SK-N-SH (cell line): ENCODE data around the gene KRTAP29-1. TPM values are rescaled to one million over a fixed set of nuclear protein-coding genes. Genes with fewer than 3 reads are reported as not detected.
"Not testable (repeated sequence)": the region's sequence is repeated elsewhere in the genome, so short reads cannot be mapped to it uniquely, and the experiment has no call there.

Experiments used
- CTCF ChIA-PET: fragments of 300-600, 350-600 bp; formaldehyde crosslinking; extraction: SDS; loops from one replicate; lab custom pipeline; 2021; lab: Yijun Ruan, JAX
- POLR2A ChIA-PET: fragments of 350-600 bp; sonication (Branson Sonifier 250); formaldehyde crosslinking; extraction: SDS; loops from one replicate; lab custom pipeline; 2020; ENCODE audit warnings: antibody characterized with exemption, inconsistent platforms; lab: Yijun Ruan, JAX
- DNase-seq: peaks from one replicate; pipeline ENCODE4 v3.0.0; 2012
- H2AFZ ChIP-seq: fragments of 200-600 bp; sonication (generic); 2 replicates; pipeline ENCODE4 v1.8.1; 2016; ENCODE audit warnings: antibody characterized with exemption, mild to moderate bottlenecking, low read depth
- H3F3A ChIP-seq: fragments of 200-600 bp; sonication (generic); replicated peaks from 2 replicates; pipeline ENCODE3; 2016; ENCODE audit warnings: antibody characterized with exemption, mild to moderate bottlenecking; ENCODE audit not compliant: insufficient read depth
- H3K27ac ChIP-seq, 2 experiments: fragments of 200-500 bp in 1 of 2; fragments of 200-600 bp in 1 of 2; sonication (Bioruptor generic) in 1 of 2; sonication (generic), shearing (Covaris generic) in 1 of 2; 2 replicates each; pipeline versions ENCODE4 v1.5.1 to v1.6.1; 2014 to 2016; ENCODE audit warnings: low read depth in 2 of 2, inconsistent platforms in 1 of 2, low read length in 1 of 2, mild to moderate bottlenecking in 1 of 2, mixed read lengths in 1 of 2
- H3K27me3 ChIP-seq: fragments of 200-600 bp; sonication (generic), shearing (Covaris generic); 2 replicates; pipeline ENCODE4 v1.6.1; 2016; ENCODE audit warnings: mixed run types; ENCODE audit not compliant: insufficient read depth
- H3K36me3 ChIP-seq, 2 experiments: fragments of 200-500 bp in 1 of 2; fragments of 200-600 bp in 1 of 2; sonication (Bioruptor generic) in 1 of 2; sonication (generic) in 1 of 2; replicated peaks in 1 of 2; 2 replicates each; pipeline versions ENCODE3 to v1.5.1; 2014 to 2016; ENCODE audit warnings: low read length in 1 of 2, mild to moderate bottlenecking in 1 of 2; ENCODE audit not compliant: insufficient read depth in 2 of 2, control insufficient read depth in 1 of 2
- H3K4me1 ChIP-seq, 2 experiments: fragments of 200-500 bp in 1 of 2; fragments of 200-600 bp in 1 of 2; sonication (Bioruptor generic) in 1 of 2; sonication (generic), shearing (Covaris generic) in 1 of 2; 2 replicates each; pipeline versions ENCODE4 v1.5.1 to v1.6.1; 2014 to 2016; ENCODE audit warnings: low read depth in 1 of 2, low read length in 1 of 2, mixed run types in 1 of 2; ENCODE audit not compliant: insufficient read depth in 2 of 2, control insufficient read depth in 1 of 2
- H3K4me2 ChIP-seq: fragments of 200-600 bp; sonication (generic), shearing (Covaris generic); 2 replicates; pipeline ENCODE4 v1.6.1; 2017; ENCODE audit warnings: mixed run types
- H3K4me3 ChIP-seq, 2 experiments: fragments of 200-500 bp in 1 of 2; fragments of 200-600 bp in 1 of 2; sonication (Bioruptor generic) in 1 of 2; sonication (generic), shearing (Covaris generic) in 1 of 2; 2 replicates each; pipeline versions ENCODE4 v1.5.1 to v1.8.1; 2014 to 2016; ENCODE audit warnings: low read depth in 2 of 2, inconsistent platforms in 1 of 2, low read length in 1 of 2, mild to moderate bottlenecking in 1 of 2, mixed read lengths in 1 of 2, moderate library complexity in 1 of 2
- H3K79me2 ChIP-seq: fragments of 200-600 bp; sonication (generic); 2 replicates; pipeline ENCODE4 v1.8.1; 2017; ENCODE audit warnings: mild to moderate bottlenecking; ENCODE audit not compliant: insufficient read depth
- H3K9ac ChIP-seq: fragments of 200-600 bp; sonication (generic); 2 replicates; pipeline ENCODE4 v1.6.1; 2017; ENCODE audit warnings: mixed run types
- H3K9me2 ChIP-seq: fragments of 200-600 bp; sonication (generic); 2 replicates; pipeline ENCODE4 v1.6.1; 2017; ENCODE audit warnings: mixed run types
- H3K9me3 ChIP-seq: fragments of 200-600 bp; sonication (generic); 2 replicates; pipeline ENCODE4 v1.6.1; 2017; ENCODE audit warnings: mixed run types, mild to moderate bottlenecking, moderate library complexity
- H4K20me1 ChIP-seq: fragments of 200-600 bp; sonication (generic); 2 replicates; pipeline ENCODE4 v1.6.1; 2017; ENCODE audit warnings: mild to moderate bottlenecking, mixed run types; ENCODE audit not compliant: insufficient read depth
- CHD2 ChIP-seq: fragments of 150-350 bp; IDR thresholded peaks from 2 replicates; pipeline ENCODE4 v1.6.1; 2018; ENCODE audit warnings: low read length; ENCODE audit not compliant: partially characterized antibody
- EP300 ChIP-seq, 2 experiments: IDR thresholded peaks; 2 replicates each; pipeline versions ENCODE4 v1.4.0 to v1.6.1; 2012; ENCODE audit warnings: borderline replicate concordance in 1 of 2, low read depth in 1 of 2, low read length in 1 of 2
- FOXM1 ChIP-seq: IDR thresholded peaks from 2 replicates; pipeline ENCODE4 v1.4.0; 2012; ENCODE audit warnings: low read depth, mild to moderate bottlenecking
- GATA2 ChIP-seq: sonication (generic); formaldehyde crosslinking; IDR thresholded peaks from 2 replicates; pipeline ENCODE4 v1.5.0; 2020; ENCODE audit warnings: mild to moderate bottlenecking, missing genetic modification reagents
- JUND ChIP-seq: IDR thresholded peaks from 2 replicates; pipeline ENCODE4 v1.4.0; 2012
- NFIC ChIP-seq: IDR thresholded peaks from 2 replicates; pipeline ENCODE4 v1.4.0; 2012; ENCODE audit warnings: borderline replicate concordance
- REST ChIP-seq: IDR thresholded peaks from 2 replicates; pipeline ENCODE4 v1.6.1; 2012; ENCODE audit warnings: mild to moderate bottlenecking, low read depth, low read length, moderate library complexity
- RFX5 ChIP-seq: IDR thresholded peaks from 2 replicates; pipeline ENCODE4 v1.6.1; 2012; ENCODE audit warnings: mild to moderate bottlenecking, improper control_type of control experiment, low read length
- SIN3A ChIP-seq: IDR thresholded peaks from 2 replicates; pipeline ENCODE4 v1.6.1; 2012; ENCODE audit warnings: low read depth, mild to moderate bottlenecking, low read length, moderate library complexity, borderline replicate concordance
- USF2 ChIP-seq: fragments of 150-350 bp; IDR thresholded peaks from 2 replicates; pipeline ENCODE4 v1.6.1; 2017; ENCODE audit warnings: antibody characterized with exemption, low read length, low read depth, borderline replicate concordance
- ZBTB33 ChIP-seq: IDR thresholded peaks from 2 replicates; pipeline ENCODE4 v1.4.0; 2012; ENCODE audit warnings: low read depth, borderline replicate concordance
- WGBS: methylation state at CpG from one replicate; pipeline ENCODE4 v1.1.6; 2017; ENCODE audit warnings: low lambda C conversion rate; 5-methylcytosine and 5-hydroxymethylcytosine counted together
- polyA plus RNA-seq, 3 experiments: library from polyadenylated mRNA; depleted of rRNA; stranded (reverse); fragments of >200 nt; gene quantifications; 2 replicates each; pipeline ENCODE4 v1.2.3, GENCODE V29; 2012
- TF ChIP-seq, protein P1 (sequence below): IDR thresholded peaks from 2 replicates; pipeline ENCODE4 v1.4.0; 2012; ENCODE audit warnings: low read depth, borderline replicate concordance
- TF ChIP-seq, protein P2 (sequence below): IDR thresholded peaks from 2 replicates; pipeline ENCODE4 v1.4.0; 2012; ENCODE audit warnings: low read depth

Gene KRTAP29-1
- polyA plus RNA-seq, 1 of the 3 experiments (the other 2 are of a cell fraction) = not detected

DNA sequence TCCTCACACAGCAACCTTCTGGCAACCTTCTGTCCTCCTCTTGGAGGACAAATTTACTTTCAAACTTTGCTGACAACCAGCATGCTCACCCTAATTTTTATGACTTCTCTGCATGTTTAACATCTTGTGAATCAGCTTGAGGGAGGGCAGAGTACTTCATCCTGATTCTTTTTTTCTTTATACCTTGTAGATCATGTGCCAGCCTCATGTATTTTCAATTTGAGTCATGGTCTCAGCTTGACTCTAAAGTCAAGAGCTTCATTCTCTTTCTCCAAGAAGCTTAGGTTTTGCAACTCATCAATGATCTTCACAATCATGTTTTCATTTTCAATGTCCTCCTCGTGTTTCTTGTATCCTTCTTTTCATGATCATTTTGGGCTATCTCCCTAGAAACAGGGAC lies 30.8 kb downstream of the KRTAP29-1 start:
- Histone ChIP-seq H3K27me3 (no peaks in the 10 kb centered on the region), H3K4me3 (no peak overlapping the region), H3K9me2 (no peaks in the 10 kb centered on the region), H3K9me3 (no peaks in the 10 kb centered on the region), H3K36me3 (no peaks in the 10 kb centered on the region), H3K79me2 (no peaks in the 10 kb centered on the region), H4K20me1 (no peaks in the 10 kb centered on the region), H3K9ac (no peak overlapping the region), H2AFZ (no peak overlapping the region), H3K4me1 (no peaks in the 10 kb centered on the region), H3K27ac (no peak overlapping the region), H3K4me2 (no peak overlapping the region), H3F3A (no peaks in the 10 kb centered on the region)
- no peak for TF ChIP-seq CHD2
- TF ChIP-seq RFX5 = no peak
- TF ChIP-seq, protein P1, sequence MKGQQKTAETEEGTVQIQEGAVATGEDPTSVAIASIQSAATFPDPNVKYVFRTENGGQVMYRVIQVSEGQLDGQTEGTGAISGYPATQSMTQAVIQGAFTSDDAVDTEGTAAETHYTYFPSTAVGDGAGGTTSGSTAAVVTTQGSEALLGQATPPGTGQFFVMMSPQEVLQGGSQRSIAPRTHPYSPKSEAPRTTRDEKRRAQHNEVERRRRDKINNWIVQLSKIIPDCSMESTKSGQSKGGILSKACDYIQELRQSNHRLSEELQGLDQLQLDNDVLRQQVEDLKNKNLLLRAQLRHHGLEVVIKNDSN = no peak
- no peak for TF ChIP-seq USF2
- TF ChIP-seq NFIC = no peak
- ChIA-PET CTCF (no interaction called here), POLR2A (no interaction called here)
- 27% methylated on average over 1 of the region's 1 CpG for WGBS
- no peak for DNase-seq

DNA sequence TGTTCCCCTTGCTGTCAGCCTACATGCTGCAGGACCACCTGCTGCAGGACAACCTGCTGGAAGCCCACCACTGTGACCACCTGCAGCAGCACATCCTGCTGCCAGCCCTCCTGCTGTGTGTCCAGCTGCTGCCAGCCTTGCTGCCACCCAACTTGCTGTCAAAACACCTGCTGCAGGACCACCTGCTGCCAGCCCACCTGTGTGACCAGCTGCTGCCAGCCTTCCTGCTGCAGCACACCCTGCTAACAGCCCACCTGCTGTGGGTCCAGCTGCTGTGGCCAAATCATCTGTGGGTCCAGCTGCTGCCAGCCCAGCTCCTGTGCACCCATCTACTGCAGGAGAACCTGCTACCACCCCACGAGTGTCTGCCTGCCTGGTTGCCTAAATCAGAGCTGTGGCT lies 31.3 kb downstream of the KRTAP29-1 start:
- DNase-seq, CTCF ChIA-PET, H3K4me1 ChIP-seq, H3K9ac ChIP-seq, H3K27ac ChIP-seq, H3K4me2 ChIP-seq, H3K36me3 ChIP-seq, H3K4me3 ChIP-seq, H3K9me2 ChIP-seq, H3K27me3 ChIP-seq, H3F3A ChIP-seq, H4K20me1 ChIP-seq, POLR2A ChIA-PET, H2AFZ ChIP-seq, H3K9me3 ChIP-seq, H3K79me2 ChIP-seq: not testable (repeated sequence)
- WGBS = no CpG with 5 or more reads among the region's 1 CpG

- no peaks in the 10 kb centered on the region for H3K9me3 ChIP-seq
- no peaks in the 10 kb centered on the region for H3K79me2 ChIP-seq
- H2AFZ ChIP-seq = no peak overlapping the region
- no peaks in the 10 kb centered on the region for H3K9me2 ChIP-seq
- no peak overlapping the region for H3K27ac ChIP-seq
- no peaks in the 10 kb centered on the region for H3K4me1 ChIP-seq
- no peak overlapping the region for H3K4me3 ChIP-seq
- H4K20me1 ChIP-seq = no peaks in the 10 kb centered on the region
- ChIA-PET POLR2A (no interaction called here), CTCF (no interaction called here)
- no peaks in the 10 kb centered on the region for H3K36me3 ChIP-seq
- H3K9ac ChIP-seq = no peak overlapping the region
- H3K4me2 ChIP-seq = no peak overlapping the region
- WGBS = 61% methylated on average over 3 of the region's 3 CpGs
- DNase-seq = no peak
- no peaks in the 10 kb centered on the region for H3F3A ChIP-seq
- peaks cover 4% of the 10 kb centered on the region; the same call in 1 of the 2 replicates for H3K27me3 ChIP-seq
- TF ChIP-seq, protein P2, sequence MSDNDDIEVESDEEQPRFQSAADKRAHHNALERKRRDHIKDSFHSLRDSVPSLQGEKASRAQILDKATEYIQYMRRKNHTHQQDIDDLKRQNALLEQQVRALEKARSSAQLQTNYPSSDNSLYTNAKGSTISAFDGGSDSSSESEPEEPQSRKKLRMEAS = no peak
- TF ChIP-seq REST = no peak
- TF ChIP-seq EP300 (IDR thresholded peaks at IDR 0.05; ENCODE audit: borderline replicate concordance in 1 of 2, low read depth in 1 of 2, low read length in 1 of 2) = no peak
- no peak for TF ChIP-seq ZBTB33
- TF ChIP-seq FOXM1 = no peak
- TF ChIP-seq JUND = no peak
- TF ChIP-seq GATA2 = no peak
- TF ChIP-seq SIN3A = no peak
- no peak for TF ChIP-seq USF2
- TF ChIP-seq NFIC = no peak
Observed at GRCh38 chr17:41267711-41268110, 34.9 kb downstream of the KRTAP29-1 start.
